ENCODE measurements around the gene GAGE2A.

GRCh38 chrX:49644991-49645637, 55.8 kb downstream of the GAGE2A start:
- no peak for TF ChIP-seq CTCF (IDR thresholded peaks at IDR 0.05)
- TF ChIP-seq POLR2A (IDR thresholded peaks at IDR 0.05), result no peak
- no peak for TF ChIP-seq POLR2AphosphoS5 (IDR thresholded peaks at IDR 0.05)

Data from prostate gland (tissue), 2 donors.